ENCODE results near the gene ELMO1. TPM values are rescaled to one million over a fixed set of nuclear protein-coding genes. Genes with fewer than 3 reads are reported as not detected.
A peak's percentile ranks its signal among the peaks of the same experiment; 100 is the strongest.

The ELMO1 gene
- total RNA-seq, 1 donor from 2014 or later, result 43.4 TPM

DNA sequence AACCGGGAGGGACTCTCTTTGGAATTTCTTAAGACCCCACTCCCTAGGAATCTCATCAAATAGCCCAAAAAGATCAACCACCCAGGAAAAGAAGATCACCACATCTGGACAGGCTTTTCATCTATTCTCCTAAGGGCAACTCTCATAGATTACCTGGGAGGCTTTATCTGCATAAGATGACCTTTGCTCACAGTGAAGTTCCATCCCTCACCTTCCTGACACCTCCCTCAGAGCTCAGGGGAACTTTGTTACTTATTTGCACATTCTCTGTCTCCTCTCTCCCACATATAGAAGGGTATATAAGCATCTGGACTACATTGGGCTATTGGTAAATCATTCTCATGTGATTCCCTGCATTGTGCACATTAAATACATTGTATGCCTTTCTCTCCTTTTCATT is 80.1 kb downstream of the ELMO1 start:
- no peak for DNase-seq (ENCODE audit: low spot score)

DNA sequence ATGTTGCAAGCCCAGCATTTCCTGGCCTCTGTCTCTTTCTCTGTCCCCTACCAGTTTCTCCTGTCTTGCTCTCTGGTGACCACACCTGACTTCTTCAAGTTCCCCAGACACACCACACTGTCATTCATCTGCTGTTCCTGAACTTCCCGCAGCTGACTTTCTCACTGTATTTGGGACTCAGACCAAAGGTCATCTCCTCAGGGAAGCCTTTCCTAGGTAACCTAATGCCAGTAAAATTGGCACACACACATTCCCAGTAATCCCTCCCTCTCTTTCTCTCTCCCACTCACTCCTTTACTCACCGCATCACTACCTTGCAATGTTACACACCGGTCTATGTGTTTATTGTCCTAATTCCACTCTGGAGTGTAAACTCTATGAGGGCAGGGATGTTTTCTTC is 81.7 kb downstream of the ELMO1 start:
- no peak for DNase-seq (ENCODE audit: low spot score)

DNA sequence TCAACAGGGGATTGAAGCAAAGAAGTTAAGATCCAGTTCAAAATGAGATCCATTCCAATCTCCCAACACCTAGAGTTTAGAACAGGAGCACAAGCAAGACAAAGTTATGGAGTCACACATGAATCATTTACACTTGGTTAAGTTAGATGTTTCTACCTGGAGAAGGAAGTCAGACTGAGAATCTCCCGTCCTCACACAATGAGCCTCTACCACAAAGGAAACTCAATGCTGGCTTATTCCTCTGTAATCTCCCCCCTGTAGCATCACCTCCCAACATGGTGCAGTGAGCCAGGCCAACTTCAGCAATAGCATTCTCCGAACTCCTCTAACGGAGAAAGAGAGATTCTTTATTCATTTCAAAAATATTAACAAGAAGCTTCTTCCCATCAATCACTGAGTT is 82.2 kb downstream of the ELMO1 start:
- DNase-seq (ENCODE audit: low spot score), result no peak

DNA sequence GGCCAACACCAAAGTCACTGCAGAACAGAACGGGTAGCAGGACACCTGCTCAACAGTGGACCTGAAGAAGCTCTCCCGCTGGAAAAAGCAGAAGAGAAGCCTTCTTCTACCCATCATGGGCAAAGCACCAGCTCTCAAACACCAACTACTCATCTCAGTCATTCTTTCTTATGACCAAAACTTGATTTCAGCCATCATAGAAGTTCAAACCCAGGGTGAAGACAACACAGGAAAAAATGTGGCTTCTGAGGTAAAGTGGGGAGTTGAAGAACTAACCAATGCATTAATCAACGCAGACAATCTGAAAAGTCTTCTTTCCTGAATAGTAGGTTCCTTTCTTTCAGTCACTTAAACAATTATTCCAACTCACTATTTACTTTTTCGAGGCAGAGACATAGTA is 83.3 kb downstream of the ELMO1 start:
- no peak for DNase-seq (ENCODE audit: low spot score)

- DNase-seq (ENCODE audit: low spot score), result no peak
These were observed 83.8 kb downstream of the ELMO1 start for GRCh38 chr7:37364856-37365255.

- no peak for DNase-seq (ENCODE audit: low spot score)
These were observed 84.8 kb downstream of the ELMO1 start for GRCh38 chr7:37363536-37364491.

GRCh38 chr7:37362802-37363201 is 85.9 kb downstream of the ELMO1 start:
- DNase-seq (ENCODE audit: low spot score), result no peak

DNA sequence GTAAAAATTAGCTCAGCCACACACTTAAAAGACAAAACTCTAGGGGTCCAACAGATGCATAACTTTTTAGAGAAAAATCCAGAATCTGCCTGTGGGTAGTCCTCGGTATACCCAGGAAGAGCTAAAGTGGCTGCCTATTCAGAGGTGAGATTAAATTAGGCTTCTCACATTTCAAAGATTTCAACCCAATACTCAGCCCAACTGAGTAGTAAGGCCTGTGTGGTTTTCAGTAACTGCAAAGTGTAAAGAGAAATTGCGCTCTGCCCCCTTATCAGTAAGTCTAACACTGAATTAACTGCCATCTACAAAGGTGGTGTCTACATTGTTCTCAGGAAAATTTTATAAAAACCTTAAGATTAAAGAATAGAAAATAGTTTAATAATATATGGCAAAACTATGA is 88.2 kb downstream of the ELMO1 start:
- DNase-seq (ENCODE audit: low spot score), result no peak

DNA sequence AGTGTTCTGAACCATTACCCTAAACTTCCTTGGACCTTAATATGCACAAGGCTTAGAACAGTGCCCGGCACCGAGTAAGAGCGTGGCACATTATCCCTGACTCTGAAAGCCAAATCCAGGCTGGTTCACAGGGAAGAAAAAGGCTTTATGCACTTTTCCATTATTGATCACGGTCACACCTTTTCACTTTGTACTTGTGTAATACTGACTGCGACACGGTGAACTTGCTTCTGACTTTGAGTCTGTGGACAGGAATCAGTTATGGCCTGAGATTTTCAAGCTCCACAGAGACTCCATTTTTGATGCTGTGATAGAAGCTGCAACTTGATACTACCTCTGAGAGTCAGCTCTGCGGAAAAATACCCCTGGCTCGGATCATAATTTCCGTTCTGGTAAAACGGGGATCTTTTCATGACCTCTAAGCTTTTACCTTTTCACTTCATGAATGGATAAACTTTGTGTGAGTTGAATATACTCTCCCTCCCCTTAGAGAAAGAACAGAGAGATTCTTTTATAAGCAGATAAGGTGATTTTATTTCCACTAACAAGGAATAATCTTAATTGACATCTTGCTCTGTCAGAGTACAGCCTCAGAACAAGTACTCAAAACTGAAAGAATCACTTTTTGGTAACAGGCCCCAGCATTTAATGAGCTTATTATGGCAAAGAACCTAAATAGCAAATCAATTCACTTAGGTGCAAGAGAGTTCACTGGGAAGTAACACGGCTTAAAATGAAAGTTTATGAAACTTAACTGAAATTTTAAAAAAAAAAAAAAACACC is 88.8 kb downstream of the ELMO1 start:
- DNase-seq (ENCODE audit: low spot score), result no peak

DNA sequence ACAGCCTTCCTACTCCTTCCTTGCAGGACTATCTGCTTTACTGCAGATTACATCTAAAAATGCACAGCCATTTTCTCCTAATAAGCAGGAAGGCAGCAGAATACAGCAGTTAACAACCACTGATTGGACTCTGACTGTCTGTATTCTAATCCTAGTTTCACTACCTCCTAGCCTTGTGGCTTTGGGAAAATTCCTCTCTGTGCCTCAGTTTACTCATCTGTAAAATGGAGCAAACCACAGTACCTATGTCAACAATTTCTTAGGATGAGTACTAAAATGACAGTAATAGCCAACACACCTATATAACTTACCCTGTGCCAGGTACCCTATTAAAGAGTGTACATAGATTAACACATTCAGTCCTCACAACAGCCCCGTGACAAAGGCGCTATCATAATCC is 89.5 kb downstream of the ELMO1 start:
- no peak for DNase-seq (ENCODE audit: low spot score)

DNA sequence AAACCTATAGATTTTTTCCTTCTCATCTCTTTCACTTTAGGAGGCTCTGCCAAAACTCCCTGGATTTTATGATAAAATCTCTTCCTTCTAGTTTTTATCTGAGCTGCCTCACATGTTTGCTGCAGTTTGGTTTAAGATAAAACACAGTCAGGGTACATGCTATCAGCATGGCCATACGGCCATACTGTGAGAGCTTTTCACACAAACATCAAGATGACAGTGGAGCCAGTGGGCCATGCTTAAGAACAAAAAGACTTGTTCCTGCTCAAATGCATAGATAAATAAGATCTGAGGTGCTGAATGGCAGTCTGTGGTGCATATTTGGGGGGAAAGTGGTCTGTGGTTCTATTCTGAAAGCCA is 91.0 kb downstream of the ELMO1 start:
- no peak for DNase-seq (ENCODE audit: low spot score)

- no peak for DNase-seq (ENCODE audit: low spot score)
These were observed 91.6 kb downstream of the ELMO1 start for GRCh38 chr7:37356911-37357636.

- peak; percentile 52 for DNase-seq (ENCODE audit: low spot score)
These were observed 94.0 kb downstream of the ELMO1 start for GRCh38 chr7:37354656-37355131.

- DNase-seq (ENCODE audit: low spot score), result no peak
These were observed 94.6 kb downstream of the ELMO1 start for GRCh38 chr7:37353949-37354655.

GRCh38 chr7:37352974-37353948 is 95.4 kb downstream of the ELMO1 start:
- DNase-seq (ENCODE audit: low spot score), result no peak

DNA sequence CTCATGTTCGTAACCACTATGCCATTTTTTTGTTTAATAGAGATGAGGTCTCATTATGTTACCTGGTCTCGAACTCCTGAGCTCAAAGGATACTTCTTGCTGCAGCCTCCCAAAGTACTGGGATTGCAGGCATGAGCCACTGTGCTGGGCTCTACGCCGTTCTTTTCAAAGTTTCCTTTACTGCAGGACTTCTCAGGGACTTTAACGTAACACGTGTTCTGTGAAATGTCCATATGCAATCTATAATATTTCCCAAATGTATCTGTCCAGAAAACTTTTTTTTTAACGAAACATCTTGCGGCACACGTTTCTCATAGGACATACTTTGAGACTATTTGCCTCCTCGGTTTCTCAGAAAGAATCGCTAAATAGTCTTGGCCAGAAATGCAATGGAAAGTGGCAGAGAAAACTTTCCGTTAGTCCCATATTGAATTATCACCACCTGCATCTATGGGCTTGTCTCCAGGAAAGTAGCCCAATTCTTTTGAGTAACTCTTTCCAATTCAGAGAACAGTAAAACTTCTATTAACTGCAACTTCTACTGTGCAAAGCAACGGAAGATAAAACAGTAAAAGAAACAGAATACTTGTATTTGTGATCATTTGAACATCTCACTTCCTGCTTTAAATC is 96.3 kb downstream of the ELMO1 start:
- no peak for DNase-seq (ENCODE audit: low spot score)

GRCh38 chr7:37351716-37352115 is 96.9 kb downstream of the ELMO1 start:
- no peak for DNase-seq (ENCODE audit: low spot score)

DNA sequence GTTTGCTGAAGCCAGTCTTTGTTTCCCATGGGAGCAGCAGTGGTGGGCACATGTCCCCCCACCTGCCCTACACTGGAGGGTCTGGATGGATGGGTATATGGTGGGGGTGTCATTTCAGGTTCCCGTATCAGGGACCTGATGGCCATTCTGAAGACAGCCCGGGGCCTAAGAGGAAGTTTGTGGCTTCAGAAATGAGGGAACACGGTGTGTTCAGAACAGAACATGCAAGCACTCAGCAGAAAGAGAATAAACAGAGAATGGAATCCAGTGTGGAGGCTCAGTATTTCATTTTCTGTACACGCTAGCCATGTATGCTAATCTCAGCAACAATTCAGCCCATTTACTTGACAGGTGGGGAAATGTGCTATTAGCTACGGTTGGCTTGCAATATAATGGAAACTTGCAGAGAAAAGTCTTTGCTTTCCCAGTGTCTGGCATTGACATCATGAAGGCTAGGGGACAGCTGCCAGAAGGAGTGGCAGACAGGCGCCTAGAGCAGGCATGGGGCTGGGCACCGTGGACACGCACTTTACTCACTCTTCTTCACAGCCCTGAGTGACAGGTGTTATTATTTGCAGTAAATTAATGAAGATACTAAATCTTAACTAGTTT is 98.6 kb downstream of the ELMO1 start:
- DNase-seq (ENCODE audit: low spot score), result no peak

GRCh38 chr7:37348982-37349381 is 99.7 kb downstream of the ELMO1 start:
- DNase-seq (ENCODE audit: low spot score), result no peak

Data from mucosa of gallbladder (tissue), 1 donor.